Panc1 (cell line): Measurements from ENCODE around the gene DRD4. TPM values are rescaled to one million over a fixed set of nuclear protein-coding genes. Genes with fewer than 3 reads are reported as not detected.

Experiments used
- ATAC-seq: fragments of 200-7000 bp; cut with Tn5 transposase; 2 replicates; pipeline ENCODE4 v1.9.1; 2020; ENCODE audit warnings: mild to moderate bottlenecking, moderate library complexity
- BruUV-seq: library from RNA; stranded (reverse); fragments of 400-500 nt; replicated peaks from 2 replicates; lab custom pipeline; 2021; lab: Mats Ljungman, UMichigan
- CTCF ChIA-PET: fragments of 300-600 bp; sonication (Branson Sonifier 250); formaldehyde crosslinking; loops from one replicate; lab custom pipeline; 2022; ENCODE audit warnings: antibody characterized with exemption; lab: Charles Lee
- POLR2A ChIA-PET: fragments of 300-600 bp; sonication (Branson Sonifier 250); formaldehyde crosslinking; loops from one replicate; lab custom pipeline; 2022; ENCODE audit warnings: antibody characterized with exemption; lab: Charles Lee
- DNase-seq: peaks from one replicate; pipeline ENCODE4 v3.0.0-alpha.2; 2010; ENCODE audit warnings: low read depth, low spot score
- H3K27ac ChIP-seq: 2 replicates; pipeline ENCODE4 v1.5.1; 2011; ENCODE audit warnings: mild to moderate bottlenecking, low read length, inconsistent platforms
- H3K27me3 ChIP-seq: fragments of 200-500 bp; sonication (Bioruptor generic); 2 replicates; pipeline ENCODE4 v1.6.0; 2014; ENCODE audit warnings: low read length, inconsistent platforms; ENCODE audit not compliant: control insufficient read depth, insufficient read depth
- H3K36me3 ChIP-seq: fragments of 200-500 bp; sonication (Bioruptor generic); 2 replicates; pipeline ENCODE4 v1.5.1; 2014; ENCODE audit warnings: inconsistent platforms, mild to moderate bottlenecking, low read length, moderate library complexity; ENCODE audit not compliant: control insufficient read depth, insufficient read depth
- H3K4me1 ChIP-seq: 2 replicates; pipeline ENCODE4 v1.5.1; 2011; ENCODE audit warnings: inconsistent platforms, mild to moderate bottlenecking, low read length, moderate library complexity; ENCODE audit not compliant: control insufficient read depth, insufficient read depth
- H3K4me3 ChIP-seq, 2 experiments: 2 replicates each; pipeline ENCODE4 v1.5.1; 2011 to 2012; ENCODE audit warnings: low read depth in 2 of 2, low read length in 2 of 2, mild to moderate bottlenecking in 2 of 2, inconsistent platforms in 1 of 2, moderate library complexity in 1 of 2
- H3K9me3 ChIP-seq: fragments of 200-500 bp; sonication (Bioruptor generic); 2 replicates; pipeline ENCODE4 v1.5.1; 2014; ENCODE audit warnings: low read depth, mild to moderate bottlenecking, inconsistent platforms, low read length, moderate library complexity; ENCODE audit not compliant: control insufficient read depth, insufficient read depth
- POLR2AphosphoS5 ChIP-seq: IDR thresholded peaks from 2 replicates; pipeline ENCODE4 v1.6.1; 2012; ENCODE audit warnings: mild to moderate bottlenecking, low read depth, low read length, moderate library complexity
- SIN3A ChIP-seq: IDR thresholded peaks from 2 replicates; pipeline ENCODE4 v1.6.1; 2012; ENCODE audit warnings: low read depth, mild to moderate bottlenecking, low read length, moderate library complexity, borderline replicate concordance; ENCODE audit not compliant: insufficient read depth
- TCF7L2 ChIP-seq: IDR thresholded peaks from 2 replicates; pipeline ENCODE4 v1.6.1; 2011; ENCODE audit warnings: mild to moderate bottlenecking, low read depth, low read length, inconsistent platforms
- in situ Hi-C: cut with HindIII; loops from 2 replicates; pipeline ENCODE4 v1.10.0; 2016; ENCODE audit warnings: low sequenced_read_pairs, low pct_unique_long_range_greater_than_20kb
- intact Hi-C: fragments of 100-400 bp; cut with micrococcal nuclease; formaldehyde crosslinking; loops from one replicate; pipeline ENCODE4 v1.10.0; 2022; ENCODE audit not compliant: unreplicated experiment
- total RNA-seq: library from RNA; stranded (reverse); gene quantifications from one replicate; pipeline ENCODE4 v1.2.1, GENCODE V29; 2021; ENCODE audit not compliant: unreplicated experiment
- TF ChIP-seq, protein P1 (sequence below): fragments of 450-650 bp; IDR thresholded peaks from 2 replicates; pipeline ENCODE4 v1.5.1; 2017; ENCODE audit warnings: mild to moderate bottlenecking
- TF ChIP-seq, protein P2 (sequence below), 2 experiments: IDR thresholded peaks; 2 replicates each; pipeline ENCODE4 v1.6.1; 2011 to 2012; ENCODE audit warnings: low read depth in 2 of 2, control low read depth in 1 of 2, low read length in 1 of 2, mild to moderate bottlenecking in 1 of 2, moderate library complexity in 1 of 2; ENCODE audit not compliant: insufficient read depth in 1 of 2

DRD4 gene
- total RNA-seq, 1 experiment from 2014 or later: 0.95 TPM

DNA sequence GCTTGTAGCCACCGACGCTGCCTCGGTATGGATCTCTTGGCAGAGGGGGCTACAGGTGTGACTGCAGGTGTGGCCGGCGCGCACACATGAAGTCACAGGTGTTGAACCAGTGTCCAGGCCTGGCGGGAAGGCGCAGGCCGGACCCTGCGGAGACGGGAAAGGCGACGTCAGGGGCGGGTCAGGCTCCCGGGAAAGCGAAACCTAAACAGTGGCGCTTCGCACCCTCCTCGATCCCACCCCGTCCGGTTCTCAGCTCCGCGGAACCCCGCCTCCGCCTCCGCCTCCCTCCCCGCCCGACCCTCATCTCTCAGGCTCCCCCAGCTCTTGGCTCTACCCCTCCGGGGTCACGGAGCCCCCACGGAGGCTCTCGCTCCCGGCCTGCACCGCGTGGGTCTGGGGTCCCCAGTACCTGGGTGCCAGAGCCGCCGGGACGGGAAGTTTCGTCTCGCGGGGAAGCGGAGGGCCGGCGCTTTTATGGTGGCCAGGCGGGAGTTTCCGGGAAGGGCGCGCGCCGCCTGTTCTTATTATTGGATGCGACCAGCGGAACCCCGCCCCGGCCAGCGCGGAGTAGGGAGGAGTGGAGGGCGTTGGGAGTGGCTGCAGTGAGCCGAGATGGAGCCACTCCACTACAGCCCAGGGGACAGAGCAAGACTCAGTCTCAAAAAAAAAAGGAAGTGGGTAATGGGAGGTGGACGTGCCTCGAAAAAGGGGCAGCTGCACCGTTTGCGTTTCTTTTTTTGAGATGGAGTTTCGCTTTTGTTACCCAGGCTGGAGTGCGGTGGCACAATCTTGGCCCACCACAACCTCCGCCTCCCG is 21.4 kb upstream of the DRD4 start, which contains the start of gene IRF7:
IRF7 (minus strand) TSS at position 447 of the 816 bp plus-strand sequence. CDS start 586 bp downstream, outside the sequence.
- Histone ChIP-seq H3K4me3 (peak within 1 kb of the TSS; percentile 63 to 64), H3K27ac (peak within 1 kb of the TSS; percentile 80), H3K27me3 (no peaks in the 10 kb centered on the region), H3K4me1 (peaks cover 45% of the 10 kb centered on the region), H3K9me3 (no peaks in the 10 kb centered on the region), H3K36me3 (peaks cover 14% of the 10 kb centered on the region)
- in situ Hi-C loops (no loop called here), intact Hi-C loops (no loop called here)
- ChIA-PET POLR2A (interaction anchor here (1.1 kb wide), 1 partner anchor 80 kb away, joined by 4 read pairs; the partner anchor contains the start of gene TMEM80), CTCF (no interaction called here)
- ATAC-seq (peak; percentile 79), DNase-seq (no peak)
- BruUV-seq: no TSS peak
- TF ChIP-seq POLR2AphosphoS5: peak; percentile 96
- TF ChIP-seq TCF7L2: peak; percentile 75
- TF ChIP-seq, protein P1, sequence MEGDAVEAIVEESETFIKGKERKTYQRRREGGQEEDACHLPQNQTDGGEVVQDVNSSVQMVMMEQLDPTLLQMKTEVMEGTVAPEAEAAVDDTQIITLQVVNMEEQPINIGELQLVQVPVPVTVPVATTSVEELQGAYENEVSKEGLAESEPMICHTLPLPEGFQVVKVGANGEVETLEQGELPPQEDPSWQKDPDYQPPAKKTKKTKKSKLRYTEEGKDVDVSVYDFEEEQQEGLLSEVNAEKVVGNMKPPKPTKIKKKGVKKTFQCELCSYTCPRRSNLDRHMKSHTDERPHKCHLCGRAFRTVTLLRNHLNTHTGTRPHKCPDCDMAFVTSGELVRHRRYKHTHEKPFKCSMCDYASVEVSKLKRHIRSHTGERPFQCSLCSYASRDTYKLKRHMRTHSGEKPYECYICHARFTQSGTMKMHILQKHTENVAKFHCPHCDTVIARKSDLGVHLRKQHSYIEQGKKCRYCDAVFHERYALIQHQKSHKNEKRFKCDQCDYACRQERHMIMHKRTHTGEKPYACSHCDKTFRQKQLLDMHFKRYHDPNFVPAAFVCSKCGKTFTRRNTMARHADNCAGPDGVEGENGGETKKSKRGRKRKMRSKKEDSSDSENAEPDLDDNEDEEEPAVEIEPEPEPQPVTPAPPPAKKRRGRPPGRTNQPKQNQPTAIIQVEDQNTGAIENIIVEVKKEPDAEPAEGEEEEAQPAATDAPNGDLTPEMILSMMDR: no peak
- TF ChIP-seq SIN3A: peak; percentile 69; the same call in 1 of the 2 replicates

DNA sequence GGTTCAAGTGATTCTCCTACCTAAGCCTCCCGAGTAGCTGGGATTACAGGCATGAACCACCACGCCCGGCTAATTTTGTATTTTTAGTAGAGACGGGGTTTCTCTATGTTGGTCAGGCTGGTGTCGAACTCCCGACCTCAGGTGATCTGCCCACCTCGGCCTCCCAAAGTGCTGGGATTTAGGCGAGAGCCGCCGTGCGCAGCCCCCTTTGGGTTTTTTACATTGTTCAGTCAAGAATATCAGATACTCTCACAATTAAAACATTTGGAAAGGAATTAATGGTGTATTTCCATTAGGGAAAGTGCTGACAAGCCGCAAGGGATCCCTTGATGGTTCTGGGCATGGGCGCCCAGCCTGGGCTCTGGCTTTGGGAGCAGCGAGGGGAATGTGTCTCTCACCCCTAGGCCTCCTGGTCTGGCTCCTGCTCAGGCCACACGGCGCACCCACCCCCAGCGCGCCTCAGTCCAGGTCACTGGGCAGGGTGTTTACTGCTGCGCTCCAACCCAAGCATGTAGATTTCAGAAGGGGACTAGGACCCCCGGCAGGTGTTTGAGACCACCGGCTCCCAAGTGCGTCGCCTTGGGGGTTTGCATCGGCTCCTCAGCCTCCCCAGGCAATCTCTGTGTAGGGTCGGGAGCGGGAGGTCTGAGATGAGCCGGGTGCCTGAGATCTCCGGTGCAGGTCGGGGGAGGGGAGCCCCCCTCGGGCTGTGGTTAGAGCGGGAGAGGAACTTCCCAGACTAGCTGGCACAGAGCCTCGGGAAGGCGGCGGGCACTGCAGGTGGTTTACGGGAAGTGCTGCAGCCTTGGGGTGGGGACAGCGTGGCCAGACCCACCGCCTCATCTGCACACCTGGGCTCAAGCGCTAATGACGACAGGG is 20.5 kb upstream of the DRD4 start:
- TF ChIP-seq POLR2AphosphoS5 (no peak), TCF7L2 (no peak), SIN3A (no peak)
- TF ChIP-seq, protein P2, sequence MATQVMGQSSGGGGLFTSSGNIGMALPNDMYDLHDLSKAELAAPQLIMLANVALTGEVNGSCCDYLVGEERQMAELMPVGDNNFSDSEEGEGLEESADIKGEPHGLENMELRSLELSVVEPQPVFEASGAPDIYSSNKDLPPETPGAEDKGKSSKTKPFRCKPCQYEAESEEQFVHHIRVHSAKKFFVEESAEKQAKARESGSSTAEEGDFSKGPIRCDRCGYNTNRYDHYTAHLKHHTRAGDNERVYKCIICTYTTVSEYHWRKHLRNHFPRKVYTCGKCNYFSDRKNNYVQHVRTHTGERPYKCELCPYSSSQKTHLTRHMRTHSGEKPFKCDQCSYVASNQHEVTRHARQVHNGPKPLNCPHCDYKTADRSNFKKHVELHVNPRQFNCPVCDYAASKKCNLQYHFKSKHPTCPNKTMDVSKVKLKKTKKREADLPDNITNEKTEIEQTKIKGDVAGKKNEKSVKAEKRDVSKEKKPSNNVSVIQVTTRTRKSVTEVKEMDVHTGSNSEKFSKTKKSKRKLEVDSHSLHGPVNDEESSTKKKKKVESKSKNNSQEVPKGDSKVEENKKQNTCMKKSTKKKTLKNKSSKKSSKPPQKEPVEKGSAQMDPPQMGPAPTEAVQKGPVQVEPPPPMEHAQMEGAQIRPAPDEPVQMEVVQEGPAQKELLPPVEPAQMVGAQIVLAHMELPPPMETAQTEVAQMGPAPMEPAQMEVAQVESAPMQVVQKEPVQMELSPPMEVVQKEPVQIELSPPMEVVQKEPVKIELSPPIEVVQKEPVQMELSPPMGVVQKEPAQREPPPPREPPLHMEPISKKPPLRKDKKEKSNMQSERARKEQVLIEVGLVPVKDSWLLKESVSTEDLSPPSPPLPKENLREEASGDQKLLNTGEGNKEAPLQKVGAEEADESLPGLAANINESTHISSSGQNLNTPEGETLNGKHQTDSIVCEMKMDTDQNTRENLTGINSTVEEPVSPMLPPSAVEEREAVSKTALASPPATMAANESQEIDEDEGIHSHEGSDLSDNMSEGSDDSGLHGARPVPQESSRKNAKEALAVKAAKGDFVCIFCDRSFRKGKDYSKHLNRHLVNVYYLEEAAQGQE (IDR thresholded peaks at IDR 0.05; ENCODE audit: insufficient read depth in 1 of 2, low read depth in 2 of 2, low read length in 1 of 2): no peak
- TF ChIP-seq, protein P1: no peak
- DNase-seq: no peak
- H3K4me1 ChIP-seq: peaks cover 49% of the 10 kb centered on the region
- no peak for ATAC-seq
- ChIA-PET CTCF (no interaction called here), POLR2A (interaction anchor here (1.1 kb wide), 1 partner anchor 79 kb away, joined by 4 read pairs; the partner anchor contains the start of gene TMEM80)
- H3K9me3 ChIP-seq: no peaks in the 10 kb centered on the region
- H3K27ac ChIP-seq: peak overlapping the region; percentile 80
- in situ Hi-C loops (no loop called here), intact Hi-C loops (no loop called here)
- TSS peak; percentile 20 for BruUV-seq
- peak overlapping the region; percentile 63 to 64; a peak in 3 of 4 replicates for H3K4me3 ChIP-seq
- no peaks in the 10 kb centered on the region for H3K27me3 ChIP-seq
- peaks cover 6% of the 10 kb centered on the region for H3K36me3 ChIP-seq
